ENCODE measurements around the gene WDR75.

DNA sequence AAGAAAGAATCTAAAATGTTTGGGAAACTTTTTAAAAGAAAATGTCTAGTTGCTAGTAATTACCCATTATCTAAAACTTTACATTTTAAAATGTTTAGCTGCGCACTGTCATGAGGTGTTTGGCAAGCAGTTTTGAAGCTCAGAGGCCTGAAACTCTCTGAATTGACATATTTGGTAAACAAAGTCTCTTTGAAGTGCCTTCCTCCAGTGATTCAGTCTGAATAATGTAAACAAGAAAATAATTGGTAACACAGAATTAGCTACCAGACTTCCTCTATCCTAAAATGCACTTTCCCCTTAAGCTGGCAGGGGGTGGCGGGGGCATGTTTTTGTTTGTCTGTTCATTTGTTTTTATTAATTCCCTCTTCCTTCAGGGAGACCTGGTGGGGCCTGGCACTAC is 61.4 kb downstream of the WDR75 start:
- no peak for TF ChIP-seq CTCF (optimal IDR thresholded peaks at IDR 0.05 in 1 of 3, IDR thresholded peaks at IDR 0.05 in 1 of 3, conservative IDR thresholded peaks at IDR 0.05 in 1 of 3; ENCODE audit: extremely low read depth in 1 of 3, insufficient read depth in 2 of 3, low read length in 3 of 3)
- no peak for TF ChIP-seq EZH2 (IDR thresholded peaks at IDR 0.05; ENCODE audit: low read length)
